Rectal smooth muscle tissue (tissue), 1 donor: Measurements from ENCODE around the gene EHMT1.
"Not testable (repeated sequence)": the region's sequence is repeated elsewhere in the genome, so short reads cannot be mapped to it uniquely, and the experiment has no call there.

Experiments
- H3K27ac ChIP-seq: one replicate; pipeline ENCODE4 v1.7.0; 2013; ENCODE audit warnings: low read depth, low read length, inconsistent platforms
- H3K27me3 ChIP-seq: one replicate; pipeline ENCODE4 v1.7.0; 2013; ENCODE audit warnings: low read length; ENCODE audit not compliant: control insufficient read depth, insufficient read depth
- H3K36me3 ChIP-seq: one replicate; pipeline ENCODE4 v1.7.0; 2013; ENCODE audit warnings: low read length; ENCODE audit not compliant: control insufficient read depth, insufficient read depth
- H3K4me1 ChIP-seq: one replicate; pipeline ENCODE4 v1.7.0; 2013; ENCODE audit warnings: low read length; ENCODE audit not compliant: control insufficient read depth, insufficient read depth
- H3K4me3 ChIP-seq: one replicate; pipeline ENCODE4 v1.7.0; 2013; ENCODE audit warnings: low read length
- H3K9ac ChIP-seq: one replicate; pipeline ENCODE4 v1.7.0; 2013; ENCODE audit warnings: low read length

The EHMT1 gene

DNA sequence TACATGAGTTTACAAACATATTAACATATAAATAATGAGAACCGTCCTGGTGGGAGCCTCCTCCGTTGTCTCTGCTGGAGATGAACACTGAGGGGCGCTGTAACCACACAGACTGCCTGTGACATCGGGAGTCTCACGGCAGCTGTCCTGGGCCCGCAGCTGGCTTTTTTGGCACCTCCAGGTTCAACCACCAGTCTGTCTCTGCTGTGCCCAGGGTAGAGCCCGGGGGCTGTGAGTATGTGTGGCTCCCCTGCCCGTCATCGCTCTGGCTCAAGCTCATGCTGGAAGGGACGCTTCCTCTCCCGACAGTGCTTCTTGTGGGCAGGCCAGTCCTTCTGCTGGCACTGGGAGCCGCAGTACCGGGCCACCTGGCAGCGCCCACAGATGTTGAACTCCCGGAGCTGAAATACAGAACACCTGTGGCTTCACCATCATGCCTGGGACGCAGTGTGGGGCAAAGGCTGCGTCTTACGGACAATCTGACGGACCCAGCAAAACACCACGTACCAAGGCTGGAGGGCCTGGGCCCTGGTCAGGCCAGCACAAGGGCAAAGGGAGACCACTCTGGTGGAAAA lies 36.4 kb upstream of the EHMT1 start:
- Histone ChIP-seq H3K27me3 (no peaks in the 10 kb centered on the region), H3K4me3 (no peak overlapping the region), H3K9ac (no peak overlapping the region), H3K4me1 (peaks cover 8% of the 10 kb centered on the region), H3K36me3 (peaks cover 22% of the 10 kb centered on the region), H3K27ac (no peak overlapping the region)

DNA sequence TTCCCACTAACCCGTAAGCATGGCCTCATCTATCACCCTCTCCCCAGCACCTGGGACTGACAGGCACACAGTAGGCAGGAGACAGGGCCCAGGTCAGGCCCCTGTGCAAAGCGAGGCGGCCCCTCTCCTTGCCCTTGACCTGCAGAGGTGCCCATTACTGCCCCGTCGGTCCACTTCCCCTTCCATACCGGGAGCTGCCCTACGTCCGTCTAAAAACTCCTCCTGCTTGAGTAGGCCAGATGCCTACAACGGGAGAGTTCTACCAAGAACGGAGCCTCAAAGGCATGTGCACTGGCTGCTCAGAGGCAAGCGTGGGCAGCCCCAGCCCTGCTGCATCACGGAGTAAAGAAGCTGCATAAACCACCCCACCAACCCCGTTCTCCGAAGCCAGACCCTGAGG lies 35.5 kb upstream of the EHMT1 start:
- Histone ChIP-seq H3K4me3 (no peak overlapping the region), H3K9ac (no peak overlapping the region), H3K4me1 (peaks cover 2% of the 10 kb centered on the region), H3K36me3 (peaks cover 25% of the 10 kb centered on the region), H3K27ac (no peak overlapping the region), H3K27me3 (no peaks in the 10 kb centered on the region)

DNA sequence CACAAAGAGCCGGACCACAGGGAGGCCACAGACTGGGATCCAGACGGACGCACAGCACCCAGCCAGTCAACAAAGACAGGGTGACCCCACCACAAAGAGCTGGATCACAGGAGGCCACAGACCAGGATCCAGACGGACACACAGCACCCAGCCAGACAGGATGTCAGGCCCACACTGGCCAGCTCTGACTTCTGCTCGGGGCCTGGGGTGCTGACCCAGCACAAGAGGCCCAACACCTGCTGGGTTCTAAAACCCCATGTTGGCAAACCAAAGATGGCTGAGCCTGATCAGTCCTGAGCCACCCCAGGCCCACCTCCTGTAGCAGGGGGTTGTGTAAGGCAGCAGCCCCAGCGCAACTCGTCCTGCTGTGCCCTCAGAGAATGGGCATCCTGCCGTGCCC lies 34.8 kb upstream of the EHMT1 start:
- Histone ChIP-seq H3K4me1 (peaks cover 2% of the 10 kb centered on the region), H3K36me3 (peaks cover 25% of the 10 kb centered on the region), H3K27ac (no peak overlapping the region), H3K27me3 (no peaks in the 10 kb centered on the region), H3K9ac (no peak overlapping the region), H3K4me3 (no peak overlapping the region)

DNA sequence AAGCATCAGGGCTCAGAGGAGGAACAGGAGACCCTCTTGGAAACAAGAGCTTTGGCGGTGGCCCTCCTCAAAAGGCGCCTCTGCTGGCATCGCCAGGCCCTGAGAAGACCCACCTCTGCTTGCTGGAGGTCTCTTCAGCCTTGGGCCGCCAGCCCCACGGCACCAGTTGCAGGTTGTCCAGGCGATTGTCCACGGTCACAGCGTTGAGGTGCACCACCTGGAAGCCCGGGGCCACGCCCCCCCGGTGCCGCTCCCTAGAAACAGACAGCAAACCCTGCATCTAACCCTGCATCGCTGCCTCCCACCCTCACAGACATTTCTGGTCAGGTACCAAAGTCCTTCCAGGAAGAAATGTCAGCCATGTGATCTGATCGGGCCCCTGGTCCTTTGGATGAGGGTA lies 32.0 kb upstream of the EHMT1 start:
- Histone ChIP-seq H3K27me3 (no peaks in the 10 kb centered on the region), H3K36me3 (peaks cover 22% of the 10 kb centered on the region), H3K27ac (no peak overlapping the region), H3K4me3 (no peak overlapping the region), H3K4me1 (peaks cover 8% of the 10 kb centered on the region), H3K9ac (no peak overlapping the region)

DNA sequence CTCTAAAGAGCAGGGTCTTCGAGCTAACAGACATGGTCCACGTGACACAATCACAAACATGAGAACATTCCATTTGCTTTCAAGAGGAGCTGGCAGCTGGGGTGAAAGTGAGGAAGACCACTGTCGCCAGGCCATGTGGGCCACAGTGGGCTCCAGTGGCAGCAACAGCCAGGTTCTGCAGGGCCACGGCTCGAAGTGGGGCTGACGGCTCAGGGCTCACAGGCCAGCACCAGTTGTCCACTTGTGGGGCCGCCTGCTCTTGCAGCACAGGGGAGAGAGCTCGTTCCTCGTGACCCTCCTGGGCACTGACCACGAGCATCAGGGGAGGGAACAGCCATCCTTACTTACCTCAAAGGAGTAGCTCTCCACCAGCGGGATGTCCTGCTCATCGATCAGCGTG lies 30.5 kb upstream of the EHMT1 start:
- peaks cover 10% of the 10 kb centered on the region for H3K36me3 ChIP-seq
- no peaks in the 10 kb centered on the region for H3K27me3 ChIP-seq
- no peak overlapping the region for H3K4me3 ChIP-seq
- H3K4me1 ChIP-seq = peaks cover 8% of the 10 kb centered on the region
- H3K27ac ChIP-seq = no peak overlapping the region
- no peak overlapping the region for H3K9ac ChIP-seq

DNA sequence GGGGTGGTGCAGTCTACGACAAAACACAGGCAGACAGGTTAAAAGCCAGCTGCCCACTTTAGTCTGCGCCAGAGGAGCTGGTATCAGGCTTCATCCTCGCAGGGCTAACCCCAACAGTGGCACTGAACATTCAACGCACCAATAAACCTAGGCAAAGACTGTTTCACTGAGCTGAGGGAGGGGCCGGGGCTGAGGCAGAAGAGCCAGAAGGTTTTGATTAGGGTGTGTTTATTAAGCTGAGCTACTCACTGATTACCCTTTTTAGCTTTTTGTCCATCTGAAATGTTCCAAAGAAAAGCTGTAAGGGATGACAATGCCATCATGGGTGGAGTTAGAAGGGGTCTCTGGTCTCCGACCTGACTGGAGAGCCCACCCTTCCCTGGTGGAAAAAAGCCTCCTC lies 29.9 kb upstream of the EHMT1 start:
- Histone ChIP-seq H3K4me1 (peaks cover 8% of the 10 kb centered on the region), H3K4me3 (peak overlapping the region; percentile 65), H3K36me3 (peaks cover 9% of the 10 kb centered on the region), H3K9ac (no peak overlapping the region), H3K27ac (no peak overlapping the region), H3K27me3 (no peaks in the 10 kb centered on the region)

DNA sequence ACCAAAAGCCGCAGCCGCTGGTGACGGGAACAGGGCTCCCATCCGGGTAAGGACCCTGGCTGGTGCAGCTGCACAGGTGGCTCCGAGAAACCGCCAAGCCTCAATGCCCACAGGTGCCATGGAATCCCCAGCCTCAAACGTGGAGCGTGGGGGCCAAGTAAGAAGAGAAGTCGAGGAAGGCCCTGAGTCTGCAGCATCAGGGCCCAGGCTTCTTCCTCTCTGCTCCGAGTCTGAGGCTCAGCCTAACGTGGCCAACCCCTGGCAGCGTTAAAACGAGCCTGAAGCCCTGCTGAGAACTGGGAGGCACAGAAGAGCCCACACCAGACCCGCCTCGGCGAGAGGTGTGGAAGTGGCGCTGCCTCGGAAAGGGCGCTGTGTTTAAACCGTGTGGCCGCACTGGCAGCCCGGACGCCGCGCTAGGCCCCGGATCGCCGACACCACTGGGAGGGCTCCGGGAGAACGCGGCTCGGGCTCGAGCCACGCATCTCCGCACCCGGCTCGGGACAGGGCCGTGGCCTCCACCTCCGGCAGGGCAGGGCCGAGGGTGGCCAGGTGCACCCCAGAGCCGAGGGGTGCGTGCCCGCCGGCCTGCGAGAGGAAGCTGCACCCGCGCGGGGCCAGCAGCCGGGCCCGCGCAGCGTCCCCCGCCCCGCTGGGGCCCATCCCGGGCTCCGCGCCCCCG lies 29.2 kb upstream of the EHMT1 start:
- no peak overlapping the region for H3K27ac ChIP-seq
- peak overlapping the region; percentile 6 for H3K9ac ChIP-seq
- peaks cover 8% of the 10 kb centered on the region for H3K4me1 ChIP-seq
- H3K36me3 ChIP-seq = peaks cover 9% of the 10 kb centered on the region
- H3K4me3 ChIP-seq = peak overlapping the region; percentile 65
- H3K27me3 ChIP-seq = no peaks in the 10 kb centered on the region

DNA sequence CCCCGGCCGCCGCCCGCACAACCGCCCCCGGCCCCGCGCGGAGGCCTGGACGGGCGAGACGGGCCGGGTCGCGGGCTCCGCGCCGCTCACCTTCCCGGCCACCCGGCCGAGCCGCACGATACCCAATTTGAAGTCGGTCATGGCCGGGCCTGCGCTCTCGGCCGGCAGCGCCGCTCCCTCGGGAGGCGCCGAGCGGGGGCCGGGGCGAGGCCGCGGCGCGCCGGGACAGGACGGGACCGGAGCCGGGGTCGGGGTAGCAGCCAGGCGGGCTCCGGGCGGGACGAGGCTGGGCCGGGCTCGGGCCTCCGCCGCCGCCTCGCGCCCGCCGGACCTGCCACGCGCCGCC lies 28.7 kb upstream of the EHMT1 start:
- H3K9ac ChIP-seq = no peak overlapping the region
- H3K27me3 ChIP-seq = no peaks in the 10 kb centered on the region
- peaks cover 9% of the 10 kb centered on the region for H3K36me3 ChIP-seq
- peaks cover 8% of the 10 kb centered on the region for H3K4me1 ChIP-seq
- H3K27ac ChIP-seq = no peak overlapping the region
- H3K4me3 ChIP-seq = peak overlapping the region; percentile 65

DNA sequence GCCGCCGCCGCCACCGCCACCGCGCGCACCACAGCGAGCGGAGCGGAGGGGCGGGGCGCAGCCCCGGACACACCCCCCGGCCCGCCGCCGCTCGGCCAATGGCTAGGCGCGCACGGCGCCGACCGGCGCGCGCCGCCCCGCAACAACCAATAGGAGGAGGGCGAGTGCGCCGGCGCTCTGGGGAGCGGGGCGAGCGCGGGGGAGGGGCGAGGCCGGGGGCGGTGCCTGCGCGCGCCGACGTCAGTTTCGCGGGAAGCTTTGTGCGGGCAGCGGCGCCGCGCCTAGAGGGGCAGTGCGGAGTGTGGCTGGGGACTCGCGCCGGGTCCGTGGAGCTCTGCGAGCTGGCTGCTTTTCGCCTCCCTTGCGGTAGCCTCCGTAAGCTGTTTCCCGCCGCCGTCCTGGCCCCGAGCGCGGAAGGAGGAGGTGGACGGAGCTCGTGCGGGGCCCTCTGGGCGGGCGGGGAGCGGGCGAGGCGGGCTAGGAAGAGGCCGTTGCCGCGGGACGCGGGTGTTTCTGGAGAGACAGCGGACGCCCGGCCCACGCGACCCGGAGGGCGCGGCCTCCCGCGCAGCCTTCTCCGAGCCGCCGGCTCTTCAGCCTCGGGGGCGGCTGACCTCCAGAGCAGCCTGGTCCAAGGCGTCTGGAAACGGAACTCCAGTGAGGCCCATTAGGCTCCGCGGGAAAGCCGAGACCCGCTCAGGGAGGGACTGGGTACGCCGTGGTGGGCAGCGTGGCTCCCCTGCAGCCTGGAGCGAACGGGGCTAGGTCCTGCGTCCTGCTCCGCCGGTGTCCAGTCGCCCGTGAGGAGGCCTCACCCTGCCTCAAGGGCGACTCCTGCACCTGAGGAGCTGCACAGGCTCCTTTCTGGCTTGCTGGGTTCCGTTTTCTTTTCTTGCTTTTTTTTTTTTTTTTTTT lies 28.1 kb upstream of the EHMT1 start, which contains the start of gene ZMYND19:
Gene ZMYND19 (minus strand): TSS at position 44 of the 915 bp plus-strand sequence. CDS start 249 bp downstream, outside the sequence.
- Histone ChIP-seq H3K4me1 (peaks cover 8% of the 10 kb centered on the region), H3K4me3 (peak within 1 kb of the TSS; percentile 84), H3K36me3 (peaks cover 6% of the 10 kb centered on the region), H3K9ac (peak within 1 kb of the TSS; percentile 6), H3K27ac (no peak within 1 kb of the TSS), H3K27me3 (no peaks in the 10 kb centered on the region)

DNA sequence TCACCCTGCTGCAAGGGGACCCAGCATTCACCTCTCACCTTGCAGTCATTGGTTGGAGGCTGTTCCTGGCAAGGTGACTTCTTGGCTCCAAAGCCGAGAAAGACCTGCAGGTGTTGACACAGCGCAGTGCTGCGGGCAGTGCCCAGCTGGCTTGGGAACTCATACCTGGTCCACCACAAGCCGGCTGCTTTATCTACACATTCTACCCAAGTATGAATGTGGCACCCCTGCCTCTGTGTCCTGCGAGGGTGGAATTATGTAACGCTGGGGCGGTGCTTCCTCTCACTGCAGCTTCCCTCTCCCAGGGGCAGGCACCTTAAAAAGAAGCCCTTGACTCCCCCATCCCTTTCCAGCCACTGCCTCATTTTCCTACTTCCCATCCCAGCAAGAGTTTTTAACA lies 26.0 kb upstream of the EHMT1 start:
- Histone ChIP-seq H3K4me3 (no peak overlapping the region), H3K36me3 (peaks cover 3% of the 10 kb centered on the region), H3K27me3 (no peaks in the 10 kb centered on the region), H3K27ac (no peak overlapping the region), H3K4me1 (peaks cover 8% of the 10 kb centered on the region), H3K9ac (no peak overlapping the region)

DNA sequence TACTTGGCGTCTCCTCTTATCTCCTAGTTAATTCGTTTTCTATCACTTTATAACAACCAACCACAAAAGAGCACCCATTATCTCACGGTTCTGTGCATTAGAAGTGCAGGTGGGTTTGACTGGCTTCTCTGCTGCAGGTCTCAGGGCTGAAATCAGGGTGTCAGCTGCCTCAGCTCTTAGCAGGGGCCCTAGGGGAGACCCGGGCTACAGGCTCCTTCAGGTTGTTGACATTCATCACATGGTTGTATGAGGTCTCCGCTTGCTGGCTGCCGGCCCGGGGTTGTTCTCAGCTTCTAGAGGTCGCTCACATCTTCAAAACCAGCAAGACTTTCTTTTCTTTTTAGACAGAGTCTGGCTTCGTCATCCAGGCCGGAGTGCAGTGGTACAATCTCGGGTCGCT lies 25.6 kb upstream of the EHMT1 start:
- Histone ChIP-seq H3K27me3 (no peaks in the 10 kb centered on the region), H3K36me3 (peaks cover under 1% of the 10 kb centered on the region), H3K9ac (no peak overlapping the region), H3K27ac (no peak overlapping the region), H3K4me3 (no peak overlapping the region), H3K4me1 (peaks cover 8% of the 10 kb centered on the region)

DNA sequence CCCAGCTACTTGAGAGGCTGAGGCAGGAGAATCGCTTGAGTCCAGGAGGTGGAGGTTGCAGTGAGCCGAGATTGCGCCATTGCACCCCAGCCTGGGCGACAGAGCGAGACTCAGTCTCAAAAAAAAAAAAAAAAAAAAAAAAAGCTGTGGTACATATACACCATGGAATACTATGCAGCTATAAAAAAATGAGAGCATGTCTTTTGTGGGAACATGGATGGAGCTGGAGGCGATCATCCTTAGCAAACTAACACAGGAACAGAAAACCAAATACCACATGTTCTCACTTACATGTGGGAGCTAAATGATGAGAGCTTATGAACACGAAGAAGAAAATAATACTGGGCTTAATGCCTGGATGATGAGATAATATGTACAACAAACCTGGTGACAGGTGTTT lies 22.2 kb upstream of the EHMT1 start:
- not testable (repeated sequence) for H3K9ac ChIP-seq, H3K4me3 ChIP-seq, H3K4me1 ChIP-seq, H3K27me3 ChIP-seq, H3K27ac ChIP-seq, H3K36me3 ChIP-seq
